NCI-H128 (cell line): ENCODE results near the gene HIPK4.
"Not testable (repeated sequence)": the region's sequence is repeated elsewhere in the genome, so short reads cannot be mapped to it uniquely, and the experiment has no call there.

ENCODE experiments used
- DNase-seq: peaks from one replicate; lab custom pipeline; 2025; ENCODE audit not compliant: unreplicated experiment; lab: John Stamatoyannopoulos, UW

The HIPK4 gene

DNA sequence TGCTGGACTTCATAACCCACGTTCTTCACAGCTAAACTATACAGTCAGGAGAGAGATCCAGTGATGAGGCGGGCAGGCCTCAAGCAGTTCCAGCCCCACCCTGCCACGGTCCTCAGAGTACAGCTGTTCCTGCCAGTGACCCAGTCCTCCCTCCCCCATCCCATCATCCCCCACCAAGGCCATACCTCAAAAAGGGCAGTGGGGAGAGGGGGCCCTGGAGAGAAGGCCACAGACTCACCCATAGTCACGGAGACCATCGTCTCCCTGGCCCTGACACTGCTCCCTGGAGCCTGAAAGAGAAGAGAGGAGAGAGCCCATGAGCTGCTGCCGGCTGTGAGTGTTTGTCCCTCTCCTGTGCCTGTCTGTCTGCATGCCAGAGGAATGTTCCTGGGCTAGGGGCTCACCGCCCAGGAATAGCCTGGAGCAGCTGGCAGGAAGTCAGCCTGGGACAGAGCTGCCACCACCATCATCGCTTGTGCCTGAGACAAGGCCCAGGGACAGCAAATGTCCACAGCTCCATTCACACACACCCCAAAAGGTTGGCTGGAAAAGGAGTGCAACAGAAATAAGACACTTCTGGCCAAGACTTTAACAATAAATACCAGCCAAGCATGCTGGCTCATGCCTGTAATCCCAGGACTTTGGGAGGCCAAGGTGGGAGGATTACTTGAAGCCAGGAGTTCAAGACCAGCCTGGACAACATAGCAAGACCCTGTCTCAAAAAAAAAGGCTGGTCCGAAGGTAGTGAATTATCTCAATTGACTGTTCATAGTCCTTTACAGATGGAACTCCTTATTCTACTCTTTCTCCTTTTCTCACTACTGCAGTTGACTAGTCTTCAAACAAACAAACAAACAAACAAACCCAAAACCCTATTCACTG is 48.1 kb downstream of the HIPK4 start:
- DNase-seq: no peak

DNA sequence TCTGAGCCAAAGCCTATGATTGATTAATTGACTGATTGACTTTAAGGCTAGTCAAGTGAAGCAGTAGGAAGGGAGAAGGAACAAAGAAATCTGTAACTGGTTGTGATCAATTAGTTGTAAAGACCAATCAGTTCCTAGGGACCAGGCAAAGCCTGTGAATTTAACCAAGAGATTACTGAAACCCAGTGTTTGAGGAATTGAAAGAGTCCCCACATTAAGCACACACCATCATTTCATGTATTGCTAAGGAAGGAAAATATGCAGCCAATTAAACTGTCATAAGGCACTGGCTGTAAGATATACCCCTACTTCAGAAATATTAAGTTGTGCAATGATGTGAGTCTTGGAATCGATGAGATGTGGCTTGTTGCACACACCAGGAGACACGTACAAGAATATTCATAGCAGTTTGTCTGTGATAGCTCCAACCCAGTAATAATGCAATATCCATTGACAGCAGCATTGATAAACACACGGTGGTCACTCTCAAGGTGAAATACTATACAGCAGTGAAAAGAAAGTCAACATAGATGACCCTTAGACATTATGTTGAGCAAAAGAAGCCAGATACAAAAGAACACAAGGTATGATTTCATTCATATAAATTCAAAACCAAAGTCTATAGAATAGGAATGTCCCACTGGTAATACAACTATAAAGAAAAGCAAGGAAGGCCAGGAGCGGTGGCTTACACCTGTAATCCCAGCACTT is 50.8 kb downstream of the HIPK4 start:
- DNase-seq: no peak

GRCh38 chr19:40337594-40337993 is 52.4 kb downstream of the HIPK4 start:
- DNase-seq: no peak

GRCh38 chr19:40337107-40337506 is 52.9 kb downstream of the HIPK4 start:
- DNase-seq: no peak

DNA sequence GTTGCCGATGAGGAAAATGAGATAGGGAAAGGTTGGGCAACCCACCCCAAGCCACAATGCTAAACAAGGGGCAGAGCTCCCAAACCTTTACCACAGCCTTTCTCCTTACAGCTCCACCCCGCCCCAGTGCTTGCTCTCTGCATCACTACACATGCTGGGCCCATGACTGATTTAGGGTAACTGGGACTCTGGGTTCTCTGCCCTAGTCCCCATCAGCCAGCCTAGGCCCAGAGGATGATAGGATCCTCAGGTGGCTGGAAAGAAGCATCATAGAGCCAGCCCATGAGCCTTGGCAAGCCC is 53.4 kb downstream of the HIPK4 start:
- DNase-seq: no peak

DNA sequence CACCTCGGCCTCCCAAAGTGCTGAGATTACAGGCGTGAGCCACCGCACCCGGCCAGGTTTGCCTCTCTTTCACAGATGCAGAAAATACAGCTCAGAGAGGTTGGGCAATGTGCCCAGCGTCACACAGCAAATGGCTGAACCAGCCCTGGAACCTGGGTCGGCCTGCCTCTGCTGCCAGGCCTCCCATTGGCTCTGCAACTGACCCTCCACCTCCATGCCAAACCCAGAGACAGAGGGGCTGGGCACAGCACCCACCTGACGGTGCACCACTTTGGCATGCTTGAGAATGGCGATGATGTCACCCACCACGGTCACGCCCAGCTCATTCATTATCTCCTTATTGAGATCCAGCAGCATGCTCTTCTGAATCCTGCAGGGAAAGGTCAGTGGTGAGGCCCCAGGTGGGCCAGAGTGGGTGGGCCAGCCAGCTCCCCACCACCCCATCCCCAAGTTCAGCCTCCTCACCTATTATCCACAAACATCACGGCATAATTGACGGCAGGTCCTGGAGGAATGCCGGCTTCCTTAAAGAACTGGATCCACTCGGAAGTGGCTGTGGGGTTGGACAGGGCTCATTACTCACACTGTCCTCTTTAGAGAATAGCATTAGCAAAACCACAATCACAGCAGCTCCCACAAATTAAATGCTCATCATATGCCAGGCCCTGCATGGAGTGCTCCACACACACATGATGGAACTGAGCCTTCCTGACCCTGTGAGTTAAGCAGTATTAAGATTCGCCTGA is 54.0 kb downstream of the HIPK4 start:
- DNase-seq: no peak

- DNase-seq: no peak
Measured at GRCh38 chr19:40335101-40335500, 54.9 kb downstream of the HIPK4 start.

- DNase-seq: not testable (repeated sequence)
Measured at GRCh38 chr19:40333083-40333482, 56.9 kb downstream of the HIPK4 start.

DNA sequence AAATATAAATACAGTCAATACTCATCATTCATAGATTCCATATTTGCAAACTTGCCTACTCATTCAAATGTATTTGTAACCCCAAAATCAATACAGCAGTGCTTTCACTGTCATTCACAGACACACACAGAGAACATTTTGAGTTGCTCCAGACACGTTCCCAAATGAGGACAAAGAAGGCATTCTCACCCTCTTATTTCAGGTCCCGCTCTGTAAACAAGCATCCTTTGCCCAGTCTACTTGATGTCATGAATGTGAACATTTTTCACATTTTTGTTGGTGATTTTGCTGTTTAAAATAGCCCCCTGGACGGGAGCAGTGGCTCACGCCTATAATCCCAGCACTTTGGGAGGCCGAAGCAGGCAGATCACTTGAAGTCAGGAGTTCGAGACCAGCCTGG is 57.3 kb downstream of the HIPK4 start:
- DNase-seq: no peak

- no peak for DNase-seq
Measured at GRCh38 chr19:40331052-40331451, 58.9 kb downstream of the HIPK4 start.
